GM12873 (cell line): Measurements from ENCODE around the gene GLI3.

ENCODE experiments used
- CTCF ChIP-seq: IDR thresholded peaks from 2 replicates; pipeline ENCODE4 v1.5.1; 2012; ENCODE audit warnings: low read depth, mild to moderate bottlenecking, moderate library complexity, low read length, control low read depth; ENCODE audit not compliant: insufficient read depth; ENCODE audit errors: missing control alignments

Gene GLI3

DNA sequence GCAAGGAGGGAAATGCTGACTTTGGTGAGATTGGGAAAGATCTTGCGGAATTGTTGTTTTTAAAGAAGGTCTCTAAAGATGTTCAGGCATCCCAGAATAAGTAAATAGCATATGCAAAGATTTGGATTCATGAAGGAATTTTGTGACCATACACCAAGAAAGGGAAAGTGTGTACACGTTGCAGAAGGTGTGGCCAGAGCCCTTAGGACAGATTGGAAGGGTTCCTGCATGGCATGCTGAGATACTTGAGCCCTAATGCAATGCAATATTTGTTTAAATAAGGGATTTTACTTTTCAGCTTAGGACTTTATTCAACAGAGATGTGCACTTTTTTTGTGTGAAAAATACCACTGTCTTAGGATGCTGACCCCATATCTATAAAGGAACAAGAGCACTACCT, 314.6 kb downstream of the GLI3 start:
- no peak for TF ChIP-seq CTCF

DNA sequence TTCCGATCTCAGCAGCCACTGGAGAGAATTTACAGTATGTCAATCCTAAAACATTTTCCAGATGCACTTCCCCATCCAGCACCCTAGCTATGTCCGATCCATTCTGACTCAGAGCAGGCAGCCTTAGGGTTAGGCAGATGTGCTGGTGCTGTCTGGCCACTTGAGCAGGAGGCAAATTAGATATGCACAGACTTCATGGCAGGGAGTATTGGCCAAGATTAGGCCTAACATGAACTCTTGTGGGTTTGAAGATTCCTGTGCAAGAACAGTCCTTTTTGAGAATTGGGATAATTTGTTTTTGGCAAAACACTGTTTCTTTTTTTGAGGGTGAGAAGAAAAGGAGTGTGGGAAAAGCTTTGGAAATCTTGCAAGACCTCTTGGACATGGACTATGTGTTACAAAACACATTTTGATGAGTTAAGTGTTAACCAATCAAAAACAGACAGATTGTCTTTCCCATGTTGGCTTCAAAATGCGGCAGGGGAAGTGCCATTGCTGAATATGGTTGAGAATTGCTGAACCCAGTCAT, 315.5 kb downstream of the GLI3 start:
- TF ChIP-seq CTCF: no peak

GRCh38 chr7:41918597-41918996, 318.4 kb downstream of the GLI3 start:
- no peak for TF ChIP-seq CTCF

DNA sequence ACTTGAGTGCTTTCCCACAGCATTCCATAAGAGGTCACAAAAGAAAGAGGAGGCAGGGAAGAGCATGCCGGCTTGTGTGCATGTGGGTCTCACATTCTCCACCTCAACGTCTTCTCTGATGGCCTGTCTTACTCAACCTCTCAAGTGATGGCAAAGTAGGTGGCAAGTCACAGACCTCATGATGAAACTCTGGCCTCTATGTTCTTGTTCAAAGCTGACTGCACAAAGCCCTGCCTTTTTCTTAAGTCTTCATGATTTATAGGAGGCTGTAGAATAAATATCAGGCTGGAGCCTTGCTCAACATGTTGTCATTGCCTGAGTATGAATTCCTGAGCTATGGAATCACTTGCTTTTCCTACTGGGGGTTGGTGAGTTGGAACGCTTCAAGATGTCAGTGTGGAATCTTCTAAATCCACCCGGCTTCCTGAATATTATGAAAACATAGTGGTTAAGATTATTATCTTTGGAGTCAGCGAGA, 320.5 kb downstream of the GLI3 start:
- no peak for TF ChIP-seq CTCF

DNA sequence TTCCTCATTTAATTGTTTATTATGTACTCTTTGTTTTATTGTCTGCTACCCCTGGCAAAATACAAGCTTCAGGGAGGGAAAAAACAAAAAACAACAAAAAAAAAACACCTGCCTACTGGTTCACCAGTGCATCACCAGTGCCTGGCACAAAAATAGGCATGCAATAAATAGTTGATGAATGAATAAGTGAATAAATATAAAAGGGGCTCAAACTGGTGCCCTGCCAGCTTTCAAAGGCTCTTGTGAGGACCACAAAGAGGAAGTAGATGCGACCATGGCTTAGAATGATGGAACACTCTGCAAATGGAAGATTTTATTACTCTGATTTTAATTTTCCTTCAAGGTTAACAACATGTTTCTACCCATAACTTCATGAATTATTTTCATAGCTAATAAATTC, 321.1 kb downstream of the GLI3 start:
- TF ChIP-seq CTCF: no peak

DNA sequence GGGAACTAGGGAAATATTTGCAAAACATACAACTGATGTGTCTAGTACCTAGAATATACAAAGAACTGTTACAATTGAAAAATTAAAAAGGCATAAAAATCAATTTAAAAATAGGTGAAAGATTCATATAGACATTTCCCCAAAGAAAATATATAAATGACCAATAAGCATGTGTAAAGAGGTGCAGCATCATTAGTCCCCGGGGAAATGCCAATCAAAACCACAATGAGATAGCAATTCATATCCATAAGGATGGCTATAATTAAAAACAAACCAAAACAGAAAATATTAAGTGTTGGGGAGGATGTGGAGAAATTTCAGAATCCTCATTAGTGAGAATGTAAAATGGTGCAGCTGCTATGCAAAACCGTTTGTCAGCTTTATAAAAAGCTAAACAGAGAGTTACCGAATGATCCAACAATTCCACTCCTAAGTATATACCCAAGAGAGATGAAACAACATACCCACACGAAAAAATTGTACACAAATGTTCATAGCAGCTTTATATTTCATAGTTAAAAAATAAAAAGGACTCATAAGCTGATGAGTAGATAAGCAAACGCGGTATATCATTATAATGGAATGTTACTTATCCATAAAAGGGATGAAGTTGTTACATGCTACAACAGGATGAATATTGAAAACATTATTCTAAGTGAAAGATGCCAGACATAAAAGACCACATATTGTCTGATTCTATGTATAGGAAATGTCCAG, 324.0 kb downstream of the GLI3 start:
- TF ChIP-seq CTCF: no peak

GRCh38 chr7:41912426-41912825, 324.6 kb downstream of the GLI3 start:
- TF ChIP-seq CTCF: no peak
